OCI-M2 (cell line): ENCODE measurements around the gene MARCO.
"Not testable (repeated sequence)": the region's sequence is repeated elsewhere in the genome, so short reads cannot be mapped to it uniquely, and the experiment has no call there.

ENCODE experiments used
- DNase-seq: peaks from one replicate; lab custom pipeline; 2025; ENCODE audit not compliant: unreplicated experiment; lab: John Stamatoyannopoulos, UW

The MARCO gene

DNA sequence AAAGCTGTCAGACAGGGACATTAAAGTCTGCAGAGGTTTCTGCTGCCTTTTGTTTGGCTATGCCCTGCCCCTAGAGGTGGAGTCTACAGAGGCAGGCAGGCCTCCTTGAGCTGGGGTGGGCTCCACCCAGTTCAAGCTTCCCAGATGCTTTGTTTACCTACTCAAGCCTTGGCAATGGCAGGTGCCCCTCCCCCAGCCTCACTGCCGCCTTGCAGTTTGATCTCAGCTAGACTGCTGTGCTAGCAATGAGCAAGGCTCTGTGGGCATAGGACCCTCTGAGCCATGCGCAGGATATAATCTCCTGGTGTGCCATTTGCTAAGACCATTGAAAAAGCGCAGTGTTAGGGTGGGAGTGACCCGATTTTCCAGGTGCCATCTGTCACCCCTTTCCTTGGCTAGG is 61.9 kb downstream of the MARCO start:
- not testable (repeated sequence) for DNase-seq

DNA sequence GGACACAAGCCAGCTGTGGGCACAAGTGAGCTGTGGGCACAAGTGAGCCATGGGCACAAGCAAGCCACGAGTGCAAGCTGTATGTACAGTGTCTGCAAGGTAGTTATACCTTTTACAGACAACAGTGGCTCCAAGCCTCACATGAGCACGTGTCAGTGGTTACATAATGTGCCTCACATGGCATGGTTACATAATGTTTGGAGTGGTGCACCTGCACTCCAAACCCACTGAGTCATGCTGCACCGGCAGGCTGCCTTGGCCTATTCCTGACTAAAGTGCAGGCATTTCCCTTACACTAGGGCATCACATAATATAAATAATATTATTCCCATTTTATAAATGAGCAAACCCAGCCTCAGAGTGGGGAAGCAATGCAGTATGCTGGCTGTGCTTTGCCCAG is 62.6 kb downstream of the MARCO start:
- DNase-seq: no peak

DNA sequence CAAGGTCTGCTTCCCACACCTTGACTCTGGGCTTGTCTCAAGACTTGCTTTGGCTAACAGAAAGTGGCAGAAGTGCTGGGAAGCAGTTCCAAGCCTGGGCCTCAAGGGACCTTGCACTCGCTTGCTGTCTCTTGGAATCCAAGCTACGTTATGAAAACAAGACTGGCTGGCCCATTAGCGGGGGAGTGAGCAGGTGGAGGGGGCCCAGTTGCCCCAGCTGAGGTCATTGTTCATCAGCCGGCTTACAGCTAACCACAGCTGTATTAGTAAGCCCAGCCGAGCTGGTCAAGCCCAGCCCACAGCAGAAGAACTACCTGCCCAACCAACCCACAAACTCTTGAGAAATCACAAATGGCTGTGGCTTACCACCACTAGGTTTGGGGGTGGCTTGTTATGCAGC is 63.1 kb downstream of the MARCO start:
- no peak for DNase-seq

DNA sequence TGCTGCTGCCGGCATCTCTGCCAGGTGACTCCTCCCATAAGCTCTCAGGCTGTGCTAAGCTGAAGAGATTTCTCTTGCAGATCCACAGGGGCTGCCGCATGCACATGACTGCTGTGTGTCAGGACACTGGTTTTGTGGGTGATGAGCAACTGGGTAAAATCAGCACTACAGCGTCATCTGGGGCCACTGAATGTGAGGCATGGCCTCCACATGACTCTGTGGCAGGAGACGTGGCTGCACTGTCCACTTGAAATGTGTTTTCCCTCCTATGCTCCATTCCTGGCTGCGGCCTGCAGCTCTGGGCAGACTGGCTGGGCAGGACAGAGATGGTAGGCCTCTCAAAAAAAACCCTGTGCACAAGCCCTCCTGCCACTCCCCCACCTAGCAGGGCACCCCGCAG is 63.6 kb downstream of the MARCO start:
- DNase-seq: no peak

DNA sequence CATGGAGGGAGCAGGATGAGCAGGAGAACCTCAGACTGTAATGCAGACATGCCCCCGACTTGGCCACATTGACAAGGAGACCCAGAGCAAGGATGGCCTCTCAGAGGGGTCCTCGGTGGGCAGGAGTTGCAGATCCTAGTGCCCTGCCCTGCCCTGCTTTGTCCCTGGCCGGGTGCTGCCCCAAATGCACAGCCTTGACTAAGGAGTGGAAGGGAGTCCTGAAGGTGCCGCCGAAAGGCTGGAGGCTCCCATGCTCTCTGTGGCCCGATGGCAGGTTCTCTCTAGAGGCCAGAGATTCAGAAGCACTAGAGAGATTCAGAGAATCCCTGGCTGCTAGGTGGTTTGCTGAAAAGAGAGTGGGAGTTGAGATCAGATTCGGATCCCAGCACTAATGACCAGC is 64.4 kb downstream of the MARCO start:
- no peak for DNase-seq

DNA sequence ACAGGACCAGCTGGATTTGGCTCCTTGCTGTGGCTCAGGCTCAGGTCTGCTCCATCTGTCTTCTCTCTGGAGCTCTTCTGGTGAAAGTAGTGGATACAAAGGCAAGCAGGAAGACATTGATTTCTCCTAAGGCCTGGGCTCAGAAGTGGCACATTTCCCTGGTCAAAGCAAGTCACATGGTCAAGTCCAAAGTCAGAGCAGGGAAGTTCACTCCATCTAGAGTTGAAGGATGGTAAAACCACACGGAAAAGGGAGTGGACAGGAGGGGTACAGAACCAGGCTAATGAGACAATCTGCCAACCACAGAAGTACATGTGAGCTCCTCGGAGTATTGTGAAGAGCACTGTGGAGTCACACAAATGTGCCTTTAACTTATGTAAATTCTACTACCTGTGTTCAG is 66.1 kb downstream of the MARCO start:
- DNase-seq: no peak

DNA sequence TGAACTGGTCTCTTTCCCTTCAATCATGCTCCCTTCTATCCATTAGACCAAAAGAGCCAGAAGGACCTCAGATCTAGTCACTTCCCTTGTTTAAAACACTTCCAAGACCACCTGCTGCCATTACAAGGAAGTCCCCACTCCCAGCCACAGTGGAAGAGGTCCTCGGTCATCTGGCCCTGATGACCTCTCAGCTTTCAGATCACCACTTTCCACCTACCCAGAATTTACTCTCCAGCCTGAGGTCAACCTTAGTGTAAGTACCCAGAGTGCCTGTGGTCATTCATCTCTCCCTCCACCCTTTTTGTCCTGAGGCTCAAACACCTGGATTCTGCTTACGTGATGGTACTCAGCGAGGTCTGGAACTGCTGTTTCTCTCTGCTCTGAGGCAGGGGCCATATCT is 67.1 kb downstream of the MARCO start:
- DNase-seq: no peak

DNA sequence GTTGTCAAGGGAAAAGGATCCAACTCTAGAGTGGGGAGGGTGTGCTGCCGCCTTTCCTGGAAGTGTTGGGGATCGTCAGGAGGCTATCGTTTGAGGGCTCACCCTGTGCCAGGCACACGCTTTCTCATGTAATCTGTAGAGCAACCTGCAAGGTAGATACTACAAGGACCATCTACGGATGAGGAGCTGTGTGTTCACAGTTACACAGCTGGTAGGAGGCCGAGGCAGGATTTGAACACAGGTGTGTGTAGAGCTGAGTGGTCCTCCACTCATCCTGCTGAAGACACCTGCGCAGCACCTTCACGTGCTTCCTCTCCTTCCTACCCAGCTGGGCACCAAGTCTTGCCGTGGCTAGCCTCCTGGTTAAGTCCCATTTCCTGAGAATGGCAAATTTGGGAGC is 68.3 kb downstream of the MARCO start:
- no peak for DNase-seq

DNA sequence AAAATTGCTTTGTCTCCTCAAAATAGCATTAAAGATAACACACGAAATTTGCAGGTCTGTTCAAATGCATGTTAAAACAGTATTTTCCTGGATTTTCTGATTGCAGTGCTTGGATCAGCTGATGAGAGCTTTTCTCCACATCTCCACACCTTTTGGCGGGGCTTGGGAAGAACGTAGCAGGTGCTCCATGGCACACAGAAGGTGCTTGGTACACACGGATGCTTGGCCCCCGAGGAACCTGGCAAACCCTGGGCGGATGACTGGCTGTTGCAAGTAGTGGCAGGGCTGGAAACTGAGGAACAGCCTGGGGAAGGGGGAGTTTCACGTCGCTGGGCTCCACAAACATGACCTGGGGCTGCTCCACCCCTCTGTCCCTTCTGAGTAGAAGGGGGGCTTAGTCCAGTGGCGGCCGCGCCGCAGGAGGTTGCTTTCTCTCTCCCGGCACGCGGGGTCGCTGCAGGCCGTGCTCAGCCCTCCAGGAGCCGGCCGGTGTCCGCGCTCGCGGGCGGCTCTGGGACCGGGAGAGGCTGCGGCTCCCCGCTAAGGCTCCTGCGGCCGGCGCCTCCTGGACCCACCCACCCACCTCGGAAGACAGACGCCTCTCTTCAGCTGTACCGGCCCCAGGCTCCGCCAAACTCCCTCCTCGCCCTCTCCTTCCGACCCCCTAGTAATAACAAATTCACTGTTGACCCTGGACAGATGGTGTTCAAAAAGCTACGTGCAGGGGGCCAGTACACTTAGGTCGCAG is 69.3 kb downstream of the MARCO start:
- no peak for DNase-seq

DNA sequence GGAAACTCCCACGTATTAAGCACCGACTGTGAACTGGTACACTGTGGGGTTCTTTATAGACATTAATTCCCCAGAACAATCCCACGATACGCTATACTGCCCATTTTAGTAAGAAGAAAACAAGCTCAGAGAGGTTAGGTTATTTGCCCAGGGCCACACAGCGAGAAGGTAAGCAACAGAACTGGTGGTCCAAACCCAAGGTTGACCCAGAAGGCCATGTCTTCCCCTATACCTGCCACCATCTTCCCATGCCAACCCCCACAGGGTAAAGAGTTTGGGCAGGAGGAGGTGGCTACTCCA is 69.9 kb downstream of the MARCO start:
- DNase-seq: no peak

DNA sequence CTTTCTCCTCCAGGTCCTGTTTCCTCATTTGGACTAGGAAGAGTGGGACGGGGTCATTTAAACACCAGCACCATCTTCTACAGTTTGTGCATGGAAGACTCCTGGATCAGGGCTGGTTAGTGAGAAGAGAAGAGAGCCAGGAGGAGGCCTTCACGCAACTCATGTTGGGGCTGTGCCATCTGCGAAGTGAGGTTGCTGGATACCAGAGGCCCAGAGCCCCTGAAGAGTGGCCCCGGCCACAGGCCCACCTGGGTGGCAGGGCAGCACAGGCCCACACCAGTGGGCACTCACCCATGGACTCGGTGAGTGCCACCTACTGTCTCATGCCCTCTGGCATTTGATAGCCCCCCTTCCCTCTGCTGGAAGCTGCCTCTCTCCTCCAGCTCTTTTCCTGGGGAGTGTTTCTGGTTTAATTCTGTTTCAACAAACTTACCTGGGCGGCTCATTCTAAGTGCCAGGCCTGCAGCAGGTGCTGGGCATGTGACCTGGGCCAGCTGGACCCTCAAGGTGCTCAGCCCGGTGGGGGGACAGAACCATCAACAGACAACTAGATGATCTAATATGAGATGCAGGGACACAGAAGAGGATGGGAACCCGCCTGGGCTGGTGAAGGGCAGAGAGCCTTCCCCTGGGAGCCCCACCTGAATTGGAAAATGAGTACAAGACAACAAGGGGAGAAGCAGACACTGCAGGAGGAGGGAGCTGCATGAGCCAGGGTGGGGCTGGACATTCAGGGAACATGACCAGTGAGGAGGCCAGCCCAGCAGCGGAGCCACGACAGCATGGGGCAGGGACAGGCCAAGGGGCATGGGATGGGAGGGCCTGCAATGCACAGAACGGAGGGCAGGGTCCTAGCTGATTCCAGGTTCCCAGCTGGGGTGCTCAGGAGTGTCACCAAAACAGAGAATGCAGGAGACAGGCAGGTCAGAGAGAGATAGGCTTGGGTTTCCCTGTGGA is 70.6 kb downstream of the MARCO start:
- no peak for DNase-seq

DNA sequence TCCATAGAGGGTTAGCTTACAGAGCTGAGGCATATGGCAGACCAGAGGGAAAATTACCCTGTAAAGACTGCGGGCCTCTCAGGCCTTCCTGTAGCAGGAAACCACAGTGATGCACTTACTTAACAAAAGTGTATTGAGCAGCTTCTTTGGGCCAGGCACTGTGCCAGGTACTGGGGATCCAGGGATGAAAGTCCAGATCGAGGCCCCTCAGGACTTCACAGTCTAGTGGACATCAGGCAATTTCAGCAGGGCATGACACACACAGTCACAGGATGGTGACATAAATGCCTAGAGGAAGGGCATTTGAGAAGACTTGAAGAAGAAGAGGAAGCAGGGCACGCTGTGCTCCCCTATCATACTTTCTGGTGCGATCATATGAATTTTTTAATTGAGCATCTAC is 71.7 kb downstream of the MARCO start:
- no peak for DNase-seq

DNA sequence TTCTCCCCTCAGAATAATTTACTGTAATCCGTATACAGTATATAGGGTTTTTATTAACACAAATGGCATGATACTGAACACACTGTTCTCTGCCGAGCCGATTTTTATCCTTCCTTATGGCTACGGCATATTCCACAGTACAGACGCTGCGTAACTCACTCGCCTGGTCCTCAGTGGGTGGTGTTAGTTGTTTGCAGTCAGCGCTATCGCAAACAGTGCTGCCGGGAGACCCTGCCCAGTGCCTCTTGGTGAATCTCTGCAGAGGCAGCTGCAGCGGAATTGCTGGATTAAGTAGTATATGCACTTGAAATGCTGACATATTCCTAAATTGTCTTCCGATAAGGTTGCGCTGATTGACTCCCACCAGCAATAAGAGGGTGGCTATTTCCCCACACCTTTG is 73.9 kb downstream of the MARCO start:
- DNase-seq: no peak

DNA sequence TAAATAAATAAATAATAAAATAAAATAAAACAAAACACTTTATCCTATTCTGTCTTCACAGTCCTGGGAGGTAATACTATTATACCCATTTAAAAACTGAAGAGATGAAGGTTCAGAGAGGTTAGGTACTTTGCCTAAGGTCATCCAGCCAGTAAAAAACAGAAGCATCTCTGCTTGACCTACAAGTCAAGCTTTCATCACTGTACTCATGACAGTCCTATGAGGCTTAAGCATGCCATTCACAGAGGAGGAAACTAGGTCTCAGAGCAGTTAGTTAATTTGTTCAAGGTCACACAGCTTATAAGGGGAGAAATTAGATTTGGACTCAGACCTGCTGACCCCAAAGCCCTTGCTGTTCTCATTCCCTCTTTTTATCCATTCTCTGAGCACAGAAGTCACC is 77.5 kb downstream of the MARCO start:
- no peak for DNase-seq

DNA sequence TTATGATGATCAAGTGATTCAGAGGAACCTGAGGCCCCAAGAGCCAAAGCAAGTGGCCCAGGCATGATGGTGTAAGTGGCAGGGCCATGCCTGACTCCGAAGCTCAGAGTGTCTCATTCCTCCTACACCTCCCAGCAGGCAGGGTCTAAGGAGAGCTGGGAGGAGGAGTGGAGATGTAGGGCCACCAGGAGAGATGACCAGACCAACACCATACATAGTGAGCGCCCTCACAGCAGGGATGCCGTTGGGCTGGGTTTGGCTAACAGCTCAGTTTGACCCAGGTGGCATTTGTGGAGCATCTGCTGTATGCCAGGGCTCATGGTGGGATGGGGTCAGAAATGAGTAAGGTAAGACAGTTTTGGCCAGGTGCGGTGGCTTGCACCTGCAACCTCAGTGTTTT is 80.7 kb downstream of the MARCO start:
- DNase-seq: no peak

DNA sequence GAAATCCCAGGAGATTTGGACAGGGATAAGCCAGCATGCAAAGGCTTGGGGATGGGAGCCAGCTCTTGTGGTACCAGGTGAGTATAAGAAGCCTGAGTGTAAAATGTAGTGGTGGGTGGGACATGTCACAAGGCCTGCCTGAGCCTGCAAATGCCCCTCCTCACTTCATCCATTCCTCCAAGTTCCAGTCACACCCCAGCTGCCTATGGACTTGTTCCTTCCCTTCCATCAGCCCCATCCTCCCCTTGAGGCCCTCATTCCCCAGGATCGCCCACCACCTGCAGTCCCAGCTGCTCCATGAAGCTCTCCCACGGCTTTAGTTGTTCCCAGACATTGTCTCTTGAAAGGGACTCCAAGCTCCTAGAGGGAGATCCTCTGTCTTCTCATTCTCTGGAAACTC is 81.5 kb downstream of the MARCO start:
- DNase-seq: no peak

DNA sequence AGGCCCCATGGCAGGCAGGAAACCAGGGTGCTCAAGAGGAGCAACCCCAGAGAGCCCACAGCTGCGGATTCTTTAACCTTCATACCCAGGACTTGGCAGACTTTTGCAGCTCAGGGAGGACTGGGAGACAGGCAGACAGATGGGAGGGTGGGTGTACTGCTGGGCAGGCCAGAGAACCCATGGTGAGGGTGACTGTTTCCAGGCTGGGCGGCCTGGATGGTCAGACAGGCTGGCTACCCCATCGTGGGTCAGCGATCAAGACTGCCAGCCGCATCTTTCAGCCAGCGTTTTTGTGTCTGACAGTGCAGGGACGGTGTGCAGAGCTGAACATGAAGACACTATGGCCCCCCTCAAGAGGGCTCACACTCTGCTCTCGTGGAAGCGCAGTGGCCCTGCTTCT is 82.2 kb downstream of the MARCO start:
- no peak for DNase-seq

DNA sequence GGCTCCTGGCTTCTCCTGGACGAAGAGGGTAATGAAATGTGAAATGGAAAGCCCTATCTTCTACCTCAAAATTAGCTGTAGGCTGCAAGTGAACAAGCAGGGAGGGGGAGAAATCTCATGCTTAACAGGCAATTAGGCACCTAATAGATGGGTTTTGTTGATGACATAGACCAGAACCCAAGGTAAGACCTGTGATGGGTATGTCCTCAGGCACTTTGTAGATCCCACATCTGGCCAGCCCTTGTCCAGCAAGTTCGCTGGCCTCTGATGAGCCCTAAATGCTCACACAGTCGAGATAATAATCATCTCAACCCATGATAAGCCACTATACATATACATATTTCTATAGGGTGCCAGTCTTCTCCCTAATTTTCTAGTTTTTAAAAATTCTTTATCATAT is 82.6 kb downstream of the MARCO start:
- DNase-seq: no peak

DNA sequence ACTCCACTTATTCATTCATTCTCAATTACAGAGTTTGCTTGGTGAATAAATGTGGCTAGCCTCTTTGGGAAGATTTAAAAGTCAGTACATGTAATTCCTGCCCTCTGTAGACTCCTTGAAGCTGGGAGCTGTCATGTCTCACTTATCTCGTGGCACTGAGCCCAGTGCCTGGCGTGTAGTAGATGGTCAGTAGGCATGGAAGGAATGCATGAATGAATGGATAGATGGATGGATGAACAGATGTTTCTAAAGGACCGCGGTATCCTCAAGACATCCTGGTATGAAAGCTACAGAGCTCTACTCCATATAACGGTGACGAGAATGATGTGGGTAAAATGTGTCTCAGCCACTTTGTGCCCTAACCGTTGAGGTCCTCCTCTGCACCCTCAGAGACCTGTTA is 83.0 kb downstream of the MARCO start:
- no peak for DNase-seq

DNA sequence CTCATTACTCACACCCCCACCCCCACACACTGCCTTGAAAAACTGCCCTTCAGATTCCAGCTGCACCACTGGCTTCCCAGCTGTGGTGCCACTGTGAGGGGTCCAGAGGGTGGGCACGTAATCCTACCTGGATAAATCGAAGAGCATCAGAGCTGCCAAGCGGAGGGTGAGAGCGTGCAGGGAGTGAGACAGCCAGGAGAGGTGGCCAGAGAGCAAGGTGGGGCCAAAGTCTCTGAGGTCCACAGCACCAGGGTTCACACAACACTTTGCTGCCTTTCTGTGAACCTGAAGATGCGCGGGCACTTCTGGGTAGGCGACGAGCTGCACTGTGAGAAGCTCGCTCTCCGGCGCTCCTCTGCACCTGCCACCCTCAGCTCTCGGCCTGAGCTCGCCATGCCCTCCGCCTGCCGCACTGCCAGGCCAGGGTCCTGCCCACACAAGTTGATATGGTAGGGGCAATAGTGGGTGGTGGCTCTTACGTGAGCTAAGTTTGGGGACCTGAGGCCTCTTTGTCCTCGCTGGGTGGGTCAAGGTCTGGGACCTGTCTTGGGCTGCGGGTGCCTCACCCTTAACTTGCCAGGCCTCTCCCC is 83.9 kb downstream of the MARCO start:
- DNase-seq: no peak

DNA sequence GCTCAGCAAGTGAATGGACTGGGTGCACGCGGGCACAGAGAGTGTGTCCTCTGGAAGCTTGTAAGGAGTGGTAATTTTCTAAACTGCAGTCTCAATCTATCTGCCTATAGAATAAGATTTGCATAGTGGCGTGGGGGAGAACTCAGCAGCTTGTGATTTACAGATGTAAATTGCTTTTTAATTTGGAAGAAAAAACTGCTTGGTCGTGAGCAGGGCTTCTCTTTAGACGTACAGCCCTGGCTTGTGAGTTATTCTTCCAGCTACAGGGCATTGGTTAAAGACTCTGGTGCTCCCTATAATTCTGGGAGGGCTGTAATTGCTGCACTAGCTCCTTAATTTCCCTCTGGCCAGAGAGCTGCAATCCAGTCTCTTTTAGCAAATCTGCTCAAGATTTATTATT is 84.9 kb downstream of the MARCO start:
- DNase-seq: no peak
